Endometrial microvascular endothelial cells (primary cell): ENCODE results near the gene RBM44. TPM values are rescaled to one million over a fixed set of nuclear protein-coding genes. Genes with fewer than 3 reads are reported as not detected.

Experiments
- in situ Hi-C: cut with HindIII; loops from 2 replicates; pipeline ENCODE4 v1.10.0; 2017; ENCODE audit warnings: low sequenced_read_pairs, low pct_unique_long_range_greater_than_20kb; ENCODE audit errors: inconsistent ontology term
- total RNA-seq: library from RNA; depleted of rRNA; stranded (reverse); fragments of >200 nt; gene quantifications from one replicate; pipeline ENCODE4 v1.2.3, GENCODE V29; 2015; ENCODE audit errors: inconsistent ontology term

RBM44 gene
- total RNA-seq, 1 donor from 2014 or later, result 0.09 TPM

DNA sequence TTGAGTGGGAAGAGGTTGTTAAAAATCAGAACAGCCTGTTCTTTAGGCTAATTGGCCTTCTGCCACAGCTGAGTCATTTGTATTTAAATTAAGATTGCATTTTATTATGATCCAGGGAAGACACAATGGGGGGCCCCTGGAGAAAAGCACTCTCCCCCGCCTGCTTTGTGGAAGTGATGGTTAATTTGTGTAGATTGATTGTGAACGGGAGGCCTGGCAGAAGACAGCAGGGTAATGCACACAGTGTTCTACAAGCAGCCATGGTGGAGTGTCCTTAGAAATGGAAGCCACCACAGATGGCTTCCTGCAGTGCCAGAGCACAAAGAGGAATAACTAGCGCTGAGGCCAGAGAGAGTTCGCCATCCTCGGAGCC, 80.5 kb downstream of the RBM44 start:
- in situ Hi-C loops, result no loop called here

DNA sequence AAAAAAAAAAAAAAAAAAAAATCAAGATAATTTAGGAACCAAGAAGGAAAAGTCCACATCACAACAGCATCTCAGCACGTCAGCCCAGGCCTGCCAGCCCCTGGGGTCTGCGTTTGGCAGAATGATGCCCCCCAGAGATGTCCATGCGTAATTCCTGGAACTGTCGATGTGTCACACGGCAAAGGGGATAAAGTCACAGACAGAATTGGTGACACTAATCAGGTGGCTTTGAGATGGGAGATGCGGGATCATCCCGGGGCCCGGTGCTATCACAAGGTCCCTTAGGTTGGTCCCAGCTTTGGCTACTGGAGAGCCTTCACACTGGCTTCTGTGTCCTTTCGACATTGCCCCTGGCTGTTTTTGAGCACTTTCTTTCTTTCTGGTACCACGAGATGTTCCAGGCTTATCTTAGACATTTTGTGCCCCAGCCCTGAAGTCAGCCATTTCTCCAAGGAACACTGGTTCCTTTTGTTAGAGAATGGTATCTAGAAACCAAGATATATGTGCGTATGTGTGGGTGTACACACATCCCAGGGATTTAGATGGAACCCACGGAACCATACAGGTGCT, 81.5 kb downstream of the RBM44 start:
- in situ Hi-C loops, result no loop called here

DNA sequence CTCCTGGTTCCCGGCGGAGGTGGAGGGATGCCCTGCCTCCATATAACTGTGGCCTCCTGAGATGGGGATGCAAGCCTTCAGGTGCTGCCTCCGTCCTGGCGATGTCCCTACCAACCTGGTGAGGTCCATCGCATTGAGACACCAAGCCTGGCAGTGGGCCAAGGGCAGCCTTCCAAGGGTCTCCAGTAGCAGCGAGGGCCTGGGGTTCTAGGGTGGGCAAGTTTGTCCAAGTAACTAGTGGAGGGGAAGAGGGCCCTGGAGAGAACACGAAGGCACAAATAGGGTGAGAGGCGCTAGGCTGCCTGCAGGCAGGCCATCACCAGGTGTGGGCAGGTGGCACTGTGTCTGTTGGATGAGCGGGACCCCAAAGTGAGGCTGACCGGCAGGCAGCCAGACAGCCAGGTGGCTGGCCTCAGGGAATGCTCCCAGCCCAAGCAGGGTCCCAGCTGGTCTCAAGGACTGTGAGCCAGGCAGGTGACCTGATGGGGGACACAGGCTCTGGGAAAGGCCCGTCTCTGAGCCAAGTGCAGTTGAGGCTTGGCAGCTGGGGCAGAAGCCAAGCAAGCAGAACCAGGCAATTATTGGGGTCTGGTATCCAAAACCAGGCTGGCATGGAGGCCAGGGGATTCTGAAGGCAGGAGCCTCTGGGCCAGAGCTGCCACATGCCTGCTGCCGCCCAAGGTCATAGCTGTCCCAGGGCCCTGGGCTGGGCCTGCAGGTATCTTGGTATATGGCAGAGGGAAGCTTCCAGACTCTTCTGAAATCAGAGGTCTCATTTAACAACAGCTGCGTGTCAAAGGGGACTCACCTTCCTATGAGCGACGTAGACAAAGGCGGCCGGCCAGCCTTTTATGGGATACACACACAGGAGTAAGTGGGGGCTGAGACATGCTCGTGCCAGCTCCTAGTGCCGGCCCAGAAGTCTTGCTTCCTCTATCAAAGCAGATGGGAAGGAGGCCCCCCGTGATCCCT, 84.2 kb downstream of the RBM44 start:
- in situ Hi-C loops, result no loop called here

DNA sequence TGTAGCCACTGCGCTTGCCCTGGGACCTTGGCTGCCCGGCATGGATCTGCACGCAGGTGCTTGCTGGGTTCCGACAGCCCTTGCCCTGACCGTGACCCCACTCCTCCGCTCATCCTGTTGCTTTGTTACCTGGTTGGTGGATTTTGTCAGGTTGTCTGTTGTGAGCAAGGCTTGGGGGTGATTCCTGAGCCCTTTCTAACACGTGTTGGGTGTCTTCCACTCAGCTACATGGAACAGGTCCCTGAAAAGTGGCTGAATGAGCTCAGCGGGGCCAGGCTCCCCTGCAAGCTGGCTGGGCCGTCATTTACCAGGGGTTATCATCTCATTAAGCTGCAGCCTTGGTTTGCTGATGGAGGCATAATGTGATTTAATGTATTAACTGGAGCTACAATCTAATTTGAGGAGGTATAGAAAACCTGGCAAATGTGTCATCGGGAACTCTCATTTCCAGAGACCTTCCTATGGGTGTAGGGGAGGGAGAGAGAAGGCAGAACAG, 85.4 kb downstream of the RBM44 start:
- in situ Hi-C loops, result no loop called here

GRCh38 chr2:237884681-237885080, 86.1 kb downstream of the RBM44 start:
- in situ Hi-C loops, result no loop called here

- in situ Hi-C loops, result no loop called here
These were observed 86.7 kb downstream of the RBM44 start for GRCh38 chr2:237885111-237885930.

GRCh38 chr2:237885931-237886684, 87.5 kb downstream of the RBM44 start:
- in situ Hi-C loops, result no loop called here

GRCh38 chr2:237886685-237887481, 88.3 kb downstream of the RBM44 start:
- in situ Hi-C loops, result no loop called here

- in situ Hi-C loops, result no loop called here
These were observed 89.8 kb downstream of the RBM44 start for GRCh38 chr2:237888389-237888788.

DNA sequence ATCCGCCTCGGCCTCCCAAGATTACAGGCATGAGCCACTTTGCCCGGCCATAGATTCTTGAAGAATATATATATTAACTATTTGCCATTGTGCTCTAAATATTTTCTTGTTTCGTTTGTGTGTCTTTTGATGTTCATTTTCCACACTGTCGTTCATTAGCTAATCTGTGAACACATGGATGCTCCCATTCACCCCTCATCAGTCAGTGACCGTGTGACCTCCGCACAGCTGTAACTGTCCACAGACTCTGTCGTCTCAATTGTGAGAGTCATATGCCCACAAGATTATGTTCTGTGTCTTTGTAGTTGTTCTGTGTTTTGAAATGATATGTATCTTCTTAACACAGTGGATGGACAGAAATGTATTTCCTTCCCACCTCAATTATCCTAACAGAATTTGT, 90.4 kb downstream of the RBM44 start:
- in situ Hi-C loops, result no loop called here

GRCh38 chr2:237889811-237890210, 91.2 kb downstream of the RBM44 start:
- in situ Hi-C loops, result no loop called here

Other genes with a start within 250 kb of the RBM44 start
- not detected for gene PRLH, start 232.2 kb upstream of the RBM44 start, total RNA-seq
- gene RAB17, start 208.0 kb upstream of the RBM44 start, total RNA-seq, result not detected
- gene LRRFIP1, start 171.2 kb upstream of the RBM44 start, total RNA-seq, result 119 TPM
- not detected for gene RAMP1, start 60.8 kb downstream of the RBM44 start, total RNA-seq
- 70.3 TPM for gene UBE2F, start 168.2 kb downstream of the RBM44 start, total RNA-seq